Body of pancreas (tissue), 4 donors: ENCODE data around the gene VTI1B.
"Not testable (repeated sequence)": the region's sequence is repeated elsewhere in the genome, so short reads cannot be mapped to it uniquely, and the experiment has no call there.

Source experiments
- CTCF ChIP-seq, 7 experiments: fragments of 450-650 bp in 4 of 7; fragments of 200-600 bp in 3 of 7; sonication (generic) in 3 of 7; IDR thresholded peaks; one replicate each; pipeline ENCODE4 v1.5.1; 2016 to 2019; ENCODE audit warnings: antibody characterized with exemption in 7 of 7
- POLR2A ChIP-seq, 3 donors: fragments of 450-650 bp; IDR thresholded peaks; one replicate each; pipeline ENCODE4 v1.6.1; 2016; ENCODE audit warnings: antibody characterized with exemption in 3 of 3, mild to moderate bottlenecking in 2 of 3

GRCh38 chr14:67719385-67719784 is 45.0 kb upstream of the VTI1B start:
- not testable (repeated sequence) for TF ChIP-seq POLR2A, CTCF (IDR thresholded peaks at IDR 0.05)
